Ovary (tissue), 3 donors: ENCODE results near the gene NPVF.

Experiments used
- POLR2A ChIP-seq: fragments of 450-650 bp; IDR thresholded peaks from one replicate; pipeline ENCODE4 v1.6.1; 2017; ENCODE audit warnings: antibody characterized with exemption, mild to moderate bottlenecking, moderate library complexity
- TF ChIP-seq, protein P1 (sequence below), 3 donors: fragments of 450-650 bp in 2 of 3; fragments of 200-600 bp in 1 of 3; IDR thresholded peaks; one replicate each; pipeline versions ENCODE4 v1.5.1 to v1.8.0; 2016 to 2022; ENCODE audit warnings: antibody characterized with exemption in 3 of 3, mild to moderate bottlenecking in 1 of 3
- donor health status: DM: no; HTN: no; CAD: no.

DNA sequence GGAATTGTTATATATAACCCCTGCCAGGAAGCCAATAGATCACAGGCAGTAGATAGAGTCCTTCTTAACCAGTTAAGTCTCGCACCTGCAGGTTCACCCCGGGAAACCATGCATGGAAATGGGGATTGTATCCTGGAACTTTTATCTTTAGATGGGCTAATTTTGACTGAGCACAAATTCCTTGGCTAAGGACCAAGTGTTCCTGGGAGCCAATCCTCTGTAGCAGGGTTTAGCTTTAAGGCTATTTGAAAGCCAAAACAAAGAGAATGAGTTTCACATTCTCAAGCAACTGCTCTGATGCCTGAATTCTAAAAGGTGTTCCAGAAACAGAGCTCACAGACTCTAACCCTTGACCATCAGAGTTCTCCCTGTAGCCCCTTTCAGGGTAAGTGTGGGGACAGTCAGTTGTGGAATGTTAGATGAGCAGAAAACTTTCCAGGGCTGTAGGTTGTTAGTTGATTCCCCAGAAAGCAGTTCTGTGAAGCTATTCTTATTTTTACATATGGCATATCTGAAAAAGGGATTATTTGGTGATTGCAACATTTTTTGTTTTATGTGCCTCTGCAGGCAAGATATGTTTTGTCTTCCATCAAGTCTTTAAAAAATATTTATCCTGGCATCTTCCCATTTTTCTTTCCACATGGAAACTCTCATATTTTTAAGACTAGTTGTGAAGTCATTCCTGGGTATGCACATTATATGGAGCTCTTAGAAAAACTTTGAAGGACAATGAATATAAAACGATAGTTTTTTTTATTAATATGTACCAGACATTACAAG, 16.2 kb upstream of the NPVF start:
- TF ChIP-seq, protein P1, sequence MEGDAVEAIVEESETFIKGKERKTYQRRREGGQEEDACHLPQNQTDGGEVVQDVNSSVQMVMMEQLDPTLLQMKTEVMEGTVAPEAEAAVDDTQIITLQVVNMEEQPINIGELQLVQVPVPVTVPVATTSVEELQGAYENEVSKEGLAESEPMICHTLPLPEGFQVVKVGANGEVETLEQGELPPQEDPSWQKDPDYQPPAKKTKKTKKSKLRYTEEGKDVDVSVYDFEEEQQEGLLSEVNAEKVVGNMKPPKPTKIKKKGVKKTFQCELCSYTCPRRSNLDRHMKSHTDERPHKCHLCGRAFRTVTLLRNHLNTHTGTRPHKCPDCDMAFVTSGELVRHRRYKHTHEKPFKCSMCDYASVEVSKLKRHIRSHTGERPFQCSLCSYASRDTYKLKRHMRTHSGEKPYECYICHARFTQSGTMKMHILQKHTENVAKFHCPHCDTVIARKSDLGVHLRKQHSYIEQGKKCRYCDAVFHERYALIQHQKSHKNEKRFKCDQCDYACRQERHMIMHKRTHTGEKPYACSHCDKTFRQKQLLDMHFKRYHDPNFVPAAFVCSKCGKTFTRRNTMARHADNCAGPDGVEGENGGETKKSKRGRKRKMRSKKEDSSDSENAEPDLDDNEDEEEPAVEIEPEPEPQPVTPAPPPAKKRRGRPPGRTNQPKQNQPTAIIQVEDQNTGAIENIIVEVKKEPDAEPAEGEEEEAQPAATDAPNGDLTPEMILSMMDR (IDR thresholded peaks at IDR 0.05) = no peak
- no peak for TF ChIP-seq POLR2A
